Activated CD4-positive, alpha-beta memory T cell treated with anti-CD3 and anti-CD28 coated beads for 36 hours (primary cell): ENCODE results near the gene TFCP2. TPM values are rescaled to one million over a fixed set of nuclear protein-coding genes. Genes with fewer than 3 reads are reported as not detected.
"Not testable (repeated sequence)": the region's sequence is repeated elsewhere in the genome, so short reads cannot be mapped to it uniquely, and the experiment has no call there.

Source experiments
- CTCF ChIA-PET: fragments of 350-600 bp; sonication (Branson Sonifier 250); formaldehyde crosslinking; loops from one replicate; lab custom pipeline; 2021; ENCODE audit warnings: antibody characterized with exemption, inconsistent platforms; lab: Charles Lee
- POLR2A ChIA-PET: fragments of 350-600 bp; sonication (Branson Sonifier 250); formaldehyde crosslinking; loops from one replicate; lab custom pipeline; 2021; ENCODE audit warnings: antibody characterized with exemption; lab: Charles Lee
- DNase-seq: peaks from one replicate; pipeline ENCODE4 v3.0.0-alpha.2; 2020
- H3K27ac Mint-ChIP-seq: one replicate; pipeline ENCODE4 v1.8.0; 2021; ENCODE audit warnings: mixed read lengths
- H3K27me3 Mint-ChIP-seq: one replicate; pipeline ENCODE4 v1.8.0; 2021; ENCODE audit warnings: mixed read lengths
- H3K36me3 Mint-ChIP-seq: one replicate; pipeline ENCODE4 v1.8.0; 2021; ENCODE audit warnings: mixed read lengths
- H3K4me1 Mint-ChIP-seq: one replicate; pipeline ENCODE4 v1.8.0; 2021; ENCODE audit warnings: low read depth, mixed read lengths
- H3K4me3 Mint-ChIP-seq: one replicate; pipeline ENCODE4 v1.8.0; 2021; ENCODE audit warnings: mild to moderate bottlenecking, mixed read lengths
- H3K9me3 Mint-ChIP-seq: one replicate; pipeline ENCODE4 v1.8.0; 2021; ENCODE audit warnings: mixed read lengths
- intact Hi-C: fragments of 100-400 bp; cut with micrococcal nuclease; formaldehyde crosslinking; loops from one replicate; pipeline ENCODE4 v1.15.1; 2023
- total RNA-seq, 2 experiments: library from RNA; stranded (reverse); gene quantifications; one replicate each; pipeline ENCODE4 v1.2.3, GENCODE V29; 2021

The TFCP2 gene
- total RNA-seq, 2 experiments from 2014 or later: 32.0 to 34.1 TPM

DNA sequence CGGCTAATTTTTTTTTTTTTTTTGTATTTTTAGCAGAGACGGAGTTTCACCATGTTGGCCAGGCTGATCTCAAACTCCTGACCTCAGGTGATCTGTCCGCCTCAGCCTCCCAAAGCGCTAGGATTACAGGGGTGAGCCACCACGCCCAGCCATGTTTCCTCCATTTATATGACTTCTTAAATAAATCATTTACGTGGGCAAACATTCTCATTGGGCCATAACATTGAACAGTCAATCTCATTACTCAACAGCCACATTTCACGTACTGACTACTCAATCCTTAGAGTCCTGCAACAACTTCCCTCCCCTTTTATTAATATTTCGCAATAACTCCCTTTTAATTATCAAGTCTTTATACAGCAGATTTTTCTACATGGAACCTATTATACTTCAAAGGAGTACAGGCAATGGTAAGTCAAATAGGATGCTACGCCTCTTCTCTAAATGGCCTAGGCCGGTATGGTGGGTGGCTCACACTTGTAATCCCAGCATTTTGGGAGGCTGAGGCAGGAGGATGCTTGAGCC is 82.2 kb downstream of the TFCP2 start:
- no peak overlapping the region for H3K4me3 Mint-ChIP-seq
- H3K27ac Mint-ChIP-seq: no peak overlapping the region
- no peaks in the 10 kb centered on the region for H3K27me3 Mint-ChIP-seq
- POLR2A ChIA-PET: no interaction called here
- H3K9me3 Mint-ChIP-seq: no peaks in the 10 kb centered on the region
- peaks cover 20% of the 10 kb centered on the region for H3K4me1 Mint-ChIP-seq
- H3K36me3 Mint-ChIP-seq: peaks cover 15% of the 10 kb centered on the region
- DNase-seq: no peak
- intact Hi-C loops: no loop called here
- CTCF ChIA-PET: no interaction called here

GRCh38 chr12:51087818-51088217 is 85.1 kb downstream of the TFCP2 start:
- Mint-ChIP-seq H3K36me3 (peaks cover 1% of the 10 kb centered on the region), H3K4me1 (peaks cover 23% of the 10 kb centered on the region), H3K27ac (peak overlapping the region; percentile 21), H3K4me3 (no peak overlapping the region), H3K9me3 (no peaks in the 10 kb centered on the region), H3K27me3 (no peaks in the 10 kb centered on the region)
- intact Hi-C loops: loop anchor here (1.0 kb wide), 1 partner anchor 114 kb away; no protein-coding TSS in a partner anchor
- ChIA-PET POLR2A (no interaction called here), CTCF (no interaction called here)
- peak; percentile 66 for DNase-seq

DNA sequence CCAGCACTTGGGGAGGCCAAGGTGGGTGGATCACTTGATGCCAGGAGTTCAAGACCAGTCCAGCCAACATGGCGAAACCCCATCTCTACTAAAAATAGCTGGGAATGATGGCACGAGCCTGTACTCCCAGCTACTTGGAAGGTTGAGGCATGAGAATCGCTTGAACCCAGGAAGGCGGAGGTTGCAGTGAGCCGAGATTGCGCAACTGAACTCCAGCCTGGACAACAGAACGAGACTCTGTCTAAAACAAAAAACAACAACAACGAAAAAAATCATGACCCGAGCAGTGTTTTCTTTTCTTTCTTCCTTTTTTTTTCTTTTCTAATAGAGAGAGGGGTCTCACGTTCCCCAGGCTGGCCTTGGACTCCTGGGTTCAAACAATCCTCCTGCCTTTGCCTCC is 86.0 kb downstream of the TFCP2 start:
- Mint-ChIP-seq H3K4me1 (peaks cover 32% of the 10 kb centered on the region), H3K27ac (no peak overlapping the region), H3K27me3 (no peaks in the 10 kb centered on the region), H3K9me3 (no peaks in the 10 kb centered on the region), H3K36me3 (peaks cover 1% of the 10 kb centered on the region), H3K4me3 (no peak overlapping the region)
- intact Hi-C loops: loop anchor here (1.0 kb wide), 1 partner anchor 115 kb away; no protein-coding TSS in a partner anchor
- no peak for DNase-seq
- ChIA-PET POLR2A (no interaction called here), CTCF (no interaction called here)

DNA sequence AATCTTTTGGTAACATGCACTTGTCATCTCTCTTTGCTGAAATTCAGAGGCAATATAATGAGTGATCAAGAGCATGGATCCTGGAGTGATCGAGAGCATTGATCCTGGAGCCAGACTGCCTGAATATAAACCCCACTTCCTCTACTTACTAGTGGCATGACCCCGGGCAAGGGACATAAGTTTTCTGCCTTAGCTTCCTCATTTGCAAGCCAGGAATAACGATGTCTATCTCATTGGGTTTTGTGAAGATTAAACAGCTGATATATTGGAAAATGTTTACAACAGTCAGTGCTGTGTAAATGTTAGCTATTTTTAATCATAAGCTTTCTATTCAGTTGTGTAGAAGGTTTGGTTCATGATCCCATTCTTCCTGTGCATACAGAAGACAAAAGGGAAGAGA is 87.2 kb downstream of the TFCP2 start:
- Mint-ChIP-seq H3K4me3 (no peak overlapping the region), H3K36me3 (peaks cover 1% of the 10 kb centered on the region), H3K27ac (no peak overlapping the region), H3K27me3 (no peaks in the 10 kb centered on the region), H3K9me3 (no peaks in the 10 kb centered on the region), H3K4me1 (peaks cover 41% of the 10 kb centered on the region)
- POLR2A ChIA-PET: no interaction called here
- CTCF ChIA-PET: interaction anchor here (1.0 kb wide), 1 partner anchor 320 kb away, joined by 3 read pairs; no protein-coding TSS in a partner anchor
- DNase-seq: no peak
- intact Hi-C loops: no loop called here

DNA sequence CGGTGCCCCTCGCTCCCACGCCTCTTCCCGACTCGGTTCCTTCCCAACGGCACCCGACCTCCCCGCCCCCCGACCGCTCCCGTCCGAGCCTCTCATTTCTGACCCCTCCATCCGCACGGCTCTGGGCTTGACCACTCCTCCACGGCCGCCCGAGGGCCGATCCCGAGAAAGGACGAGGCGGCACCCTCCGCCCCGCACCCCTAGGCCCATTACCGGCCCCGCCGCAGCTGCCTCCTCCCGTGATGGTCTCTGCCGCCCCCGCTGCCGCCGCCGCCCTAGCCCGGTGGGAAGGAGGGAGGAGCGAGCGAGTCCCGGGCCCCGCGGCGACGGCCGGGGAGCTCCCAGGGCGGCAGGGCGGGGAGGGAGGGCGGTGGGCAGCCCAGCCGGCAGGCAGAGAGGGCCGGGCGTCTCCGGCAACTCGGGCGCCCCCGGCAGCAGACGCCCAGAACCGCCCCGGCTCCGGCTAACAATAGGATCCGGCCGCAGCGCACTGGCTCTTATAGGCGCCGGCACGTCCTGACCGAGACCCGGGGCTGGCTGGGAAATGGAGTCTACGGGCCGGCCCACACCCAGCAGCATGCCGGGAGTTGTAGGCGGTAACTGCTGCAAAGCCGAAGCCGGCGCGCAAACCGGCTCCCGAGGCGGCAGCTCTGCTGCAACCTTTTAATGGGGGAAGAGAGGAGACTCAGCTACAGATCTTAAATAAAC is 89.7 kb downstream of the TFCP2 start, which contains the start of gene CSRNP2:
Gene CSRNP2, minus strand, starts transcription at position 471 of the 708 bp plus-strand sequence. CDS start 7,035 bp downstream, outside the sequence.
- intact Hi-C loops: loop anchor here (1.0 to 5.0 kb wide), 7 partner anchors 35 to 285 kb away; partner anchors contain the start of genes BIN2, DAZAP2, LETMD1 and SLC11A2
- H3K9me3 Mint-ChIP-seq: no peaks in the 10 kb centered on the region
- H3K4me3 Mint-ChIP-seq: peak within 1 kb of the TSS; percentile 91
- POLR2A ChIA-PET: interaction anchor here (0.8 to 1.9 kb wide), 14 partner anchors 8 to 320 kb away, joined by 3 to 13 read pairs (median 4); partner anchors contain the start of genes ATF1, DAZAP2, LETMD1 and POU6F1
- H3K4me1 Mint-ChIP-seq: peaks cover 46% of the 10 kb centered on the region
- no peaks in the 10 kb centered on the region for H3K27me3 Mint-ChIP-seq
- peaks cover 11% of the 10 kb centered on the region for H3K36me3 Mint-ChIP-seq
- peak; percentile 97 for DNase-seq
- CTCF ChIA-PET: interaction anchor here (0.9 to 1.3 kb wide), 3 partner anchors 136 to 258 kb away, joined by 3 to 4 read pairs (median 3); no protein-coding TSS in a partner anchor
- H3K27ac Mint-ChIP-seq: peak within 1 kb of the TSS; percentile 83

- Mint-ChIP-seq H3K27ac (peak overlapping the region; percentile 83), H3K4me3 (peak overlapping the region; percentile 91), H3K27me3 (no peaks in the 10 kb centered on the region), H3K9me3 (no peaks in the 10 kb centered on the region), H3K36me3 (peaks cover 11% of the 10 kb centered on the region), H3K4me1 (peaks cover 48% of the 10 kb centered on the region)
- intact Hi-C loops: loop anchor here (1.0 to 5.0 kb wide), 8 partner anchors 34 to 286 kb away; partner anchors contain the start of genes BIN2, DAZAP2, LETMD1 and SLC11A2
- peak; percentile 57 for DNase-seq
- CTCF ChIA-PET: interaction anchor here (1.3 kb wide), 1 partner anchor 258 kb away, joined by 4 read pairs; no protein-coding TSS in a partner anchor
- POLR2A ChIA-PET: interaction anchor here (0.8 to 1.9 kb wide), 9 partner anchors 8 to 319 kb away, joined by 3 to 13 read pairs (median 4); partner anchors contain the start of genes ATF1, LETMD1, POU6F1 and SLC11A2
Observed at GRCh38 chr12:51082561-51083125, 90.3 kb downstream of the TFCP2 start.

- no peak overlapping the region for H3K27ac Mint-ChIP-seq
- intact Hi-C loops: loop anchor here (5.0 kb wide), 1 partner anchor 241 kb away; the partner anchor contains the start of gene BIN2
- CTCF ChIA-PET: interaction anchor here (0.6 to 0.8 kb wide), 2 partner anchors 25 to 95 kb away, joined by 3 to 5 read pairs; no protein-coding TSS in a partner anchor
- no peaks in the 10 kb centered on the region for H3K9me3 Mint-ChIP-seq
- H3K4me3 Mint-ChIP-seq: no peak overlapping the region
- POLR2A ChIA-PET: interaction anchor here (0.7 to 1.2 kb wide), 3 partner anchors 9 to 55 kb away, joined by 3 to 4 read pairs (median 3); partner anchors contain the start of genes LETMD1 and SLC11A2
- H3K27me3 Mint-ChIP-seq: no peaks in the 10 kb centered on the region
- DNase-seq: no peak
- H3K36me3 Mint-ChIP-seq: peaks cover 11% of the 10 kb centered on the region
- H3K4me1 Mint-ChIP-seq: peaks cover 45% of the 10 kb centered on the region
Observed at GRCh38 chr12:51081421-51081820, 91.5 kb downstream of the TFCP2 start.

DNA sequence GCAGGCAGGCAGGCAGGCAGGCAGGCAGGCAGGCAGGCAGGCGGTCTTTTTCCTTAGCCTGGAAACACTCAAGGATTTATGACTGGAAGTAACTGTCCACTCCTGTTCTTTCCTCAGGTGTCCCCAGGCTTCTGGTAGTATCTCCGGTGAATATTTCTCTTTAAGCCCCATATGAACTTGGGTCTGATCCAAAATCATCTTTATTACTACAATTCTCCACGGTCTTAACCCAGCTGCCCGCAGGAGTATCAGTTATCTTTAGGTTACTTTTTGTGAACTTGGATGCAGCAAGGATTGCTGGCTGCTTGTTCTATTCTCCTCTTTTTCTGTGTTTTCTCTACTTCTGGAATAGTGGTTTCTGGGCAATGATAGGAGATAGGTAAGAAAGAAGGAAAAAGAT is 92.8 kb downstream of the TFCP2 start:
- H3K27me3 Mint-ChIP-seq: no peaks in the 10 kb centered on the region
- intact Hi-C loops: loop anchor here (5.0 kb wide), 1 partner anchor 242 kb away; the partner anchor contains the start of gene BIN2
- peaks cover 9% of the 10 kb centered on the region for H3K36me3 Mint-ChIP-seq
- ChIA-PET POLR2A (no interaction called here), CTCF (interaction anchor here (1.0 kb wide), 1 partner anchor 172 kb away, joined by 4 read pairs; no protein-coding TSS in a partner anchor)
- no peak overlapping the region for H3K4me3 Mint-ChIP-seq
- no peaks in the 10 kb centered on the region for H3K9me3 Mint-ChIP-seq
- no peak overlapping the region for H3K27ac Mint-ChIP-seq
- no peak for DNase-seq
- H3K4me1 Mint-ChIP-seq: peaks cover 50% of the 10 kb centered on the region

DNA sequence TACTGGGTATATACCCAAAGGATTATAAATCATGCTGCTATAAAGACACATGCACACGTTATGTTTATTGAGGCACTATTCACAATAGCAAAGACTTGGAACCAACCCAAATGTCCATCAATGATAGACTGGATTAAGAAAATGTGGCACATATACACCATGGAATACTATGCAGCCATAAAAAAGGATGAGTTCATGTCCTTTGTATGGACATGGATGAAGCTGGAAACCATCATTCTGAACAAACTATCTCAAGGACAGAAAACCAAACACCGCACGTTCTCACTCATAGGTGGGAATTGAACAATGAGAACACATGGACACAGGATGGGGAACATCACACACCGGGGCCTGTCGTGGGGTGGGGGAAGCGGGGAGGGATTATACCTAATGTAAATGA is 94.1 kb downstream of the TFCP2 start:
- H3K4me3 Mint-ChIP-seq, DNase-seq, H3K27me3 Mint-ChIP-seq, H3K27ac Mint-ChIP-seq, POLR2A ChIA-PET, H3K36me3 Mint-ChIP-seq, CTCF ChIA-PET, H3K9me3 Mint-ChIP-seq, intact Hi-C loops: not testable (repeated sequence)
- H3K4me1 Mint-ChIP-seq: peaks cover 50% of the 10 kb centered on the region

- DNase-seq, H3K9me3 Mint-ChIP-seq, CTCF ChIA-PET, H3K4me3 Mint-ChIP-seq, intact Hi-C loops, H3K27me3 Mint-ChIP-seq, H3K27ac Mint-ChIP-seq, POLR2A ChIA-PET: not testable (repeated sequence)
- Mint-ChIP-seq H3K36me3 (peaks cover 13% of the 10 kb centered on the region), H3K4me1 (peaks cover 46% of the 10 kb centered on the region)
Observed at GRCh38 chr12:51078346-51078745, 94.6 kb downstream of the TFCP2 start.

DNA sequence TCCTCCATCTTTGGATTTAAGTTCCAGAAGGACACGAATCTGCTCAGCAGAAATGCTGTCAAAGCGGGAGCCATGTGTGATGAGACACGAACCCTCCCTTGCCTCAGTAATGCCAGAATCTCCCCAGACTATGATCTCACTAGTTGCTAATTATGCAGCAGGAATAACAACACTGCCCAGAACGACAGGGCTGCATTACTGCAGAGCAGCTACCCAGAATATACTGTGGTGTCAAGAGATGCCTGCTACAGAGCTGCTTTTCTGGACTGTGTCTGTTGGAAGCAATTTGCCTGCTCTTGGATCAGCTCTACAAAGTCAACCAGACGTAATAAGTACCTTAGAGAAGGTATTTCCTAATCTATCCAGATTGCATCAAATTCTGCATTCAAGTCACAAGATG is 95.0 kb downstream of the TFCP2 start:
- H3K4me3 Mint-ChIP-seq: no peak overlapping the region
- peaks cover 46% of the 10 kb centered on the region for H3K4me1 Mint-ChIP-seq
- intact Hi-C loops: no loop called here
- H3K9me3 Mint-ChIP-seq: no peaks in the 10 kb centered on the region
- CTCF ChIA-PET: interaction anchor here (1.5 kb wide), 1 partner anchor 264 kb away, joined by 4 read pairs; no protein-coding TSS in a partner anchor
- POLR2A ChIA-PET: no interaction called here
- H3K36me3 Mint-ChIP-seq: peaks cover 13% of the 10 kb centered on the region
- no peaks in the 10 kb centered on the region for H3K27me3 Mint-ChIP-seq
- no peak for DNase-seq
- H3K27ac Mint-ChIP-seq: no peak overlapping the region
